K562 (cell line): ENCODE data around the gene C4orf50. TPM values are rescaled to one million over a fixed set of nuclear protein-coding genes. Genes with fewer than 3 reads are reported as not detected.

Source experiments
- ATF1 ChIP-seq, 2 experiments: fragments of 450-650 bp in 1 of 2; IDR thresholded peaks; 2 replicates each; pipeline ENCODE4 v1.6.1; 2016; ENCODE audit warnings: missing compliant biosample characterization in 1 of 2, missing genetic modification characterization in 1 of 2
- CHD7 ChIP-seq: fragments of 200-600 bp; sonication (generic); IDR thresholded peaks from one replicate; pipeline ENCODE4 v1.6.1; 2012; ENCODE audit warnings: mild to moderate bottlenecking, low read depth, low read length, inconsistent platforms
- DPF2 ChIP-seq: fragments of 450-650 bp; IDR thresholded peaks from 2 replicates; pipeline ENCODE4 v1.6.1; 2016
- LARP7 ChIP-seq: fragments of 450-650 bp; IDR thresholded peaks from 2 replicates; pipeline ENCODE4 v1.6.1; 2016
- MTA2 ChIP-seq: fragments of 450-650 bp; IDR thresholded peaks from 2 replicates; pipeline ENCODE4 v1.6.1; 2016; ENCODE audit warnings: low read depth
- NEUROD1 ChIP-seq: fragments of 150-350 bp; IDR thresholded peaks from 2 replicates; pipeline ENCODE4 v1.6.1; 2014; ENCODE audit warnings: borderline replicate concordance, low read length, low read depth; ENCODE audit not compliant: partially characterized antibody
- RAD51 ChIP-seq: fragments of 450-650 bp; IDR thresholded peaks from 2 replicates; pipeline ENCODE4 v1.7.1; 2016; ENCODE audit warnings: low read depth, mild to moderate bottlenecking, borderline replicate concordance
- TAL1 ChIP-seq: fragments of 450-650 bp; IDR thresholded peaks from 2 replicates; pipeline ENCODE4 v1.6.1; 2016; ENCODE audit warnings: mild to moderate bottlenecking
- TARDBP ChIP-seq: fragments of 450-650 bp; IDR thresholded peaks from 2 replicates; pipeline ENCODE4 v1.6.1; 2016
- TEAD2 ChIP-seq: fragments of 450-650 bp; IDR thresholded peaks from 2 replicates; pipeline ENCODE4 v1.6.1; 2016; ENCODE audit warnings: missing genetic modification characterization, control low read depth, missing compliant biosample characterization
- TOE1 ChIP-seq, 2 experiments: fragments of 450-650 bp in 1 of 2; sonication (generic) in 1 of 2; formaldehyde crosslinking in 1 of 2; IDR thresholded peaks; 2 replicates each; pipeline versions ENCODE4 v1.7.1 to v1.8.0; 2016 to 2022; ENCODE audit warnings: borderline replicate concordance in 2 of 2, mild to moderate bottlenecking in 2 of 2, antibody characterized with exemption in 1 of 2, inconsistent platforms in 1 of 2, low read depth in 1 of 2, missing genetic modification reagents in 1 of 2, moderate library complexity in 1 of 2
- ZBTB26 ChIP-seq: fragments of 450-650 bp; formaldehyde crosslinking; IDR thresholded peaks from 2 replicates; pipeline ENCODE4 v1.4.0; 2022; ENCODE audit warnings: missing genetic modification characterization
- ZNF3 ChIP-seq: fragments of 250-450 bp; sonication (Bioruptor Pico); IDR thresholded peaks from 2 replicates; pipeline ENCODE4 v1.5.0; 2021; ENCODE audit warnings: mild to moderate bottlenecking, moderate library complexity
- ZNF583 ChIP-seq: fragments of 250-450 bp; sonication (Bioruptor Pico); IDR thresholded peaks from 2 replicates; pipeline ENCODE4 v1.4.0; 2020
- polyA plus RNA-seq, 8 experiments: library from polyadenylated mRNA; depleted of rRNA in 4 of 8; stranded (reverse) in 5 of 8; unstranded in 3 of 8; fragments of >200 nt; fragmentation: Nextera tagmentation in 2 of 8; fragmentation: Illumina TruSeq in 1 of 8; extraction: Ambion mirVana in 2 of 8; extraction: Trizol in 1 of 8; gene quantifications; 2 replicates each; pipeline versions ENCODE4 v1.2.1 to v1.2.3, GENCODE V29; 2011 to 2014; ENCODE audit warnings: inconsistent platforms in 1 of 8, missing spikeins in 1 of 8
- total RNA-seq, 7 experiments: library from RNA; depleted of rRNA in 6 of 7; stranded (reverse); fragments of >200 nt in 6 of 7; fragmentation: Illumina TruSeq in 2 of 7; extraction: Trizol in 2 of 7; gene quantifications; 2 replicates each; pipeline versions ENCODE4 v1.2.1 to v1.2.3, GENCODE V29; 2011 to 2021; ENCODE audit warnings: low replicate concordance in 1 of 7
- TF ChIP-seq, protein P1 (sequence below), 2 experiments: fragments of 450-650 bp in 1 of 2; sonication (generic) in 1 of 2; formaldehyde crosslinking in 1 of 2; IDR thresholded peaks in 1 of 2; conservative IDR thresholded peaks in 1 of 2; 2 replicates each; pipeline versions ENCODE4 v1.6.1 to v1.8.1; 2016 to 2023; ENCODE audit warnings: mild to moderate bottlenecking in 2 of 2, moderate library complexity in 2 of 2, inconsistent platforms in 1 of 2, missing genetic modification reagents in 1 of 2

The C4orf50 gene
- total and polyA plus RNA-seq, 9 of the 15 experiments (the other 6 are each of a cell fraction or from before 2014, with no cell fraction given) = not detected

GRCh38 chr4:6052679-6053078 lies 34.4 kb upstream of the C4orf50 start (continued):
- TF ChIP-seq CHD7 (no peak), ZNF3 (CRISPR knock-in tag) (no peak), ZBTB26 (CRISPR knock-in tag) (no peak), TOE1 (IDR thresholded peaks at IDR 0.05; ENCODE audit: borderline replicate concordance) (no peak), TOE1 (CRISPR knock-in tag; IDR thresholded peaks at IDR 0.05; ENCODE audit: borderline replicate concordance, low read depth) (no peak), TAL1 (no peak), TARDBP (no peak), TEAD2 (tag) (no peak), DPF2 (peak; percentile 52; the same call in 1 of the 2 replicates), LARP7 (no peak), MTA2 (no peak), ZNF583 (no peak), NEUROD1 (no peak), RAD51 (no peak), ATF1 (CRISPR knock-in tag; IDR thresholded peaks at IDR 0.05) (no peak), ATF1 (tag; IDR thresholded peaks at IDR 0.05) (peak; percentile 51; the same call in 1 of the 2 replicates)
- TF ChIP-seq, protein P1, sequence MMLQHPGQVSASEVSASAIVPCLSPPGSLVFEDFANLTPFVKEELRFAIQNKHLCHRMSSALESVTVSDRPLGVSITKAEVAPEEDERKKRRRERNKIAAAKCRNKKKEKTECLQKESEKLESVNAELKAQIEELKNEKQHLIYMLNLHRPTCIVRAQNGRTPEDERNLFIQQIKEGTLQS (IDR thresholded peaks at IDR 0.05) = peak; percentile 76
- TF ChIP-seq, protein P1 (CRISPR knock-in tag; conservative IDR thresholded peaks at IDR 0.05) = no peak
